NB4 (cell line): ENCODE data around the gene TMTC2.

Experiments used
- MYC ChIP-seq: IDR thresholded peaks from 2 replicates; pipeline ENCODE4 v1.6.1; 2011; ENCODE audit warnings: low read depth, low read length
- POLR2A ChIP-seq: IDR thresholded peaks from 2 replicates; pipeline ENCODE4 v1.6.1; 2011; ENCODE audit warnings: mild to moderate bottlenecking; ENCODE audit not compliant: insufficient read length; ENCODE audit errors: extremely low read depth
- TF ChIP-seq, protein P1 (sequence below): IDR thresholded peaks from 2 replicates; pipeline ENCODE4 v1.6.1; 2011; ENCODE audit warnings: low read depth, low read length
- TF ChIP-seq, protein P2 (sequence below): IDR thresholded peaks from one replicate; pipeline ENCODE4 v1.5.1; 2012; ENCODE audit warnings: low read depth, low read length

DNA sequence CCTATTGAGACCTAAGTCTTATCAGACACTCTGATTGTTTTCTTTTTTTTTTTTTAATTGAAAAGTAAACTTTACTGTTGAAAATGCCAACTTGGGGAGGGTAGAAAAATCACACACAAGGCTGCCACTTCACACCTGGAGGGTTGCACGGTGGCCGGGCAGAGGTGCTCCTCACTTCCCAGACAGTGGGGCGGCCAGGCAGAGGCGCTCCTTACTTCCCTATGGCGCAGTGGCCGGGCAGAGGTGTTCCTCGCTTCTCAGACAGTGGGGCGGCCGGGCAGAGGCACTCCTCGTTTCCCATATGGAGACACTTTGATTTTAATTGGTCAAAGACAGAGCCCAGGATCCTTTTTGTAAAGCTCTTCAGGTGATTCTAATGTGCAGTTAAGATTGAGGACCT is 399.3 kb downstream of the TMTC2 start:
- TF ChIP-seq, protein P1, sequence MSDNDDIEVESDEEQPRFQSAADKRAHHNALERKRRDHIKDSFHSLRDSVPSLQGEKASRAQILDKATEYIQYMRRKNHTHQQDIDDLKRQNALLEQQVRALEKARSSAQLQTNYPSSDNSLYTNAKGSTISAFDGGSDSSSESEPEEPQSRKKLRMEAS, result no peak
- TF ChIP-seq, protein P2, sequence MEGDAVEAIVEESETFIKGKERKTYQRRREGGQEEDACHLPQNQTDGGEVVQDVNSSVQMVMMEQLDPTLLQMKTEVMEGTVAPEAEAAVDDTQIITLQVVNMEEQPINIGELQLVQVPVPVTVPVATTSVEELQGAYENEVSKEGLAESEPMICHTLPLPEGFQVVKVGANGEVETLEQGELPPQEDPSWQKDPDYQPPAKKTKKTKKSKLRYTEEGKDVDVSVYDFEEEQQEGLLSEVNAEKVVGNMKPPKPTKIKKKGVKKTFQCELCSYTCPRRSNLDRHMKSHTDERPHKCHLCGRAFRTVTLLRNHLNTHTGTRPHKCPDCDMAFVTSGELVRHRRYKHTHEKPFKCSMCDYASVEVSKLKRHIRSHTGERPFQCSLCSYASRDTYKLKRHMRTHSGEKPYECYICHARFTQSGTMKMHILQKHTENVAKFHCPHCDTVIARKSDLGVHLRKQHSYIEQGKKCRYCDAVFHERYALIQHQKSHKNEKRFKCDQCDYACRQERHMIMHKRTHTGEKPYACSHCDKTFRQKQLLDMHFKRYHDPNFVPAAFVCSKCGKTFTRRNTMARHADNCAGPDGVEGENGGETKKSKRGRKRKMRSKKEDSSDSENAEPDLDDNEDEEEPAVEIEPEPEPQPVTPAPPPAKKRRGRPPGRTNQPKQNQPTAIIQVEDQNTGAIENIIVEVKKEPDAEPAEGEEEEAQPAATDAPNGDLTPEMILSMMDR, result no peak
- TF ChIP-seq POLR2A (no peak), MYC (no peak)
